ENCODE data around the gene SLC25A21. TPM values are rescaled to one million over a fixed set of nuclear protein-coding genes. Genes with fewer than 3 reads are reported as not detected.

Gene SLC25A21
- total and polyA plus RNA-seq, 2 experiments from 2014 or later = 10.6 to 12.1 TPM

DNA sequence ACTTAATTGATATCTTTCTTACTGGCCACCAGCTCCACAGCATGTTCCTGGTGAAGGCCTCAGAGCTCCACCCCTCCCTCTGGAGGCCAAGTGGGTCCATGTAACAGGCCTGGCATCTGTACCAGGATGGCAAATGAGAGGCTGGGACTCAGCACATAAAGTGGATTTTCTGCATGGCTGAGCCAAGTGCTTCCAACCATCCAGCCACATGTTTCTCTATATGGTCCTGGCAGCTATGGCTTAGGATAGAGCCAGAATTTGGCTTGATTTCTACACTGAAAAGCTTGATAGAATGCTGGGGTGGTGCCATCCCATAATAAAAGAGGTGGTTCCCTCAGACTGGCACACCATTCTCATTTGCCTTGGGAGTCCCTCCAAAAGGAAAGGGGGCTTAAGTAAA lies 416.6 kb downstream of the SLC25A21 start:
- Mint-ChIP-seq H3K4me1 (peaks cover 9% of the 10 kb centered on the region), H3K27me3 (ENCODE audit: insufficient read depth, low read depth, poor library complexity) (no peaks in the 10 kb centered on the region)
- no peaks in the 10 kb centered on the region for H3K79me2 ChIP-seq (replicated peaks; ENCODE audit: insufficient read depth)

DNA sequence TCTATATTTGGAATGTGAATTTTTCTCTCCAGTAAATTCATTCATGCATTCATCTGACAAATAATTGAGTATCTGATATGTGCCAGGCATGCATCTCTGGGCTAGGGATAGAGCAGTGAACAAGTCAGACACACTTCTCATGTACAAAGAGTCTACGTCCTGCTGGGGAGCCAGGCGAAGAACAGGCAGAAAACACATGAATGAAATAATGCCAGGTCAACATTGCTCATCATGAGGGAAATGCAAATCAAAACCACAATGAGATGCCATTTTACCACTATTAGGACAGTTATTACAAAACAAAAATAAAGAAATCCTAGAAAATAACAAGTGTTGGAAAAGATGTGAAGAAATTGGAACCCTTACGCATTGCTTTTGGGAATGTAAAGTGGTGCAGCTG lies 420.5 kb downstream of the SLC25A21 start:
- Histone ChIP-seq H3K4me2 (no peak overlapping the region), H2AFZ (no peak overlapping the region), H3K27me3 (ENCODE audit: insufficient read depth) (no peaks in the 10 kb centered on the region), H3K36me3 (ENCODE audit: insufficient read depth) (no peaks in the 10 kb centered on the region), H3F3A (replicated peaks; ENCODE audit: low read depth) (no peaks in the 10 kb centered on the region), H3K4me3 (no peak overlapping the region), H3K9me2 (ENCODE audit: insufficient read depth) (no peaks in the 10 kb centered on the region), H3K79me2 (replicated peaks; ENCODE audit: insufficient read depth) (no peaks in the 10 kb centered on the region), H3K4me1 (ENCODE audit: insufficient read depth) (0 out of 2 replicates have a peak, but pooled peaks cover 8% of the 10 kb centered on the region), H3K27ac (ENCODE audit: low read depth) (no peak overlapping the region), H4K20me1 (replicated peaks; ENCODE audit: insufficient read depth) (no peaks in the 10 kb centered on the region)
- Mint-ChIP-seq H3K4me3 (no peak overlapping the region), H3K4me1 (no peaks in the 10 kb centered on the region), H3K27ac (no peak overlapping the region), H3K27me3 (ENCODE audit: insufficient read depth, low read depth, poor library complexity) (no peaks in the 10 kb centered on the region), H3K9me3 (peaks cover 11% of the 10 kb centered on the region), H3K36me3 (ENCODE audit: low read depth) (peaks cover 6% of the 10 kb centered on the region; the same call in 2 of the 3 replicates)
- ATAC-seq = no peak
- no peak for DNase-seq (ENCODE audit: low spot score)
- TF ChIP-seq JUNB (IDR thresholded peaks at IDR 0.05; ENCODE audit: unreplicated experiment) (no peak), ZNF114 (CRISPR knock-in tag; IDR thresholded peaks at IDR 0.05) (no peak), STAT1 (IDR thresholded peaks at IDR 0.05; ENCODE audit: unreplicated experiment) (no peak), ZNF462 (CRISPR knock-in tag; IDR thresholded peaks at IDR 0.05) (no peak), POLR2AphosphoS5 (IDR thresholded peaks at IDR 0.05; ENCODE audit: low read depth) (no peak), EZH2phosphoT487 (IDR thresholded peaks at IDR 0.05; ENCODE audit: unreplicated experiment) (no peak)
- TF ChIP-seq, protein P1, sequence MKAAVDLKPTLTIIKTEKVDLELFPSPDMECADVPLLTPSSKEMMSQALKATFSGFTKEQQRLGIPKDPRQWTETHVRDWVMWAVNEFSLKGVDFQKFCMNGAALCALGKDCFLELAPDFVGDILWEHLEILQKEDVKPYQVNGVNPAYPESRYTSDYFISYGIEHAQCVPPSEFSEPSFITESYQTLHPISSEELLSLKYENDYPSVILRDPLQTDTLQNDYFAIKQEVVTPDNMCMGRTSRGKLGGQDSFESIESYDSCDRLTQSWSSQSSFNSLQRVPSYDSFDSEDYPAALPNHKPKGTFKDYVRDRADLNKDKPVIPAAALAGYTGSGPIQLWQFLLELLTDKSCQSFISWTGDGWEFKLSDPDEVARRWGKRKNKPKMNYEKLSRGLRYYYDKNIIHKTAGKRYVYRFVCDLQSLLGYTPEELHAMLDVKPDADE (IDR thresholded peaks at IDR 0.05) = no peak

More for the DNA sequence above, 416.6 kb downstream of the SLC25A21 start:
- no peak overlapping the region for H3K4me3 ChIP-seq
- H2AFZ ChIP-seq = no peak overlapping the region
- no peaks in the 10 kb centered on the region for H4K20me1 ChIP-seq (replicated peaks; ENCODE audit: insufficient read depth)
- peaks cover 11% of the 10 kb centered on the region for H3K9me3 Mint-ChIP-seq
- no peak overlapping the region for H3K4me2 ChIP-seq
- peaks cover 10% of the 10 kb centered on the region; the same call in 1 of the 2 replicates for H3K4me1 ChIP-seq (ENCODE audit: insufficient read depth)
- no peaks in the 10 kb centered on the region for H3F3A ChIP-seq (replicated peaks; ENCODE audit: low read depth)
- no peaks in the 10 kb centered on the region for H3K9me2 ChIP-seq (ENCODE audit: insufficient read depth)
- H3K36me3 ChIP-seq (ENCODE audit: insufficient read depth) = no peaks in the 10 kb centered on the region
- no peaks in the 10 kb centered on the region for H3K27me3 ChIP-seq (ENCODE audit: insufficient read depth)
- peaks cover 6% of the 10 kb centered on the region; the same call in 2 of the 3 replicates for H3K36me3 Mint-ChIP-seq (ENCODE audit: low read depth)
- no peak overlapping the region for H3K27ac Mint-ChIP-seq
- TF ChIP-seq POLR2AphosphoS5 (IDR thresholded peaks at IDR 0.05; ENCODE audit: low read depth) (no peak), ZNF114 (CRISPR knock-in tag; IDR thresholded peaks at IDR 0.05) (no peak), CREB1 (CRISPR knock-in tag; IDR thresholded peaks at IDR 0.05; ENCODE audit: low read depth) (no peak), EZH2phosphoT487 (IDR thresholded peaks at IDR 0.05; ENCODE audit: unreplicated experiment) (no peak), NANOG (IDR thresholded peaks at IDR 0.05; ENCODE audit: borderline replicate concordance) (no peak), STAT1 (IDR thresholded peaks at IDR 0.05; ENCODE audit: unreplicated experiment) (no peak)
- TF ChIP-seq, protein P2, sequence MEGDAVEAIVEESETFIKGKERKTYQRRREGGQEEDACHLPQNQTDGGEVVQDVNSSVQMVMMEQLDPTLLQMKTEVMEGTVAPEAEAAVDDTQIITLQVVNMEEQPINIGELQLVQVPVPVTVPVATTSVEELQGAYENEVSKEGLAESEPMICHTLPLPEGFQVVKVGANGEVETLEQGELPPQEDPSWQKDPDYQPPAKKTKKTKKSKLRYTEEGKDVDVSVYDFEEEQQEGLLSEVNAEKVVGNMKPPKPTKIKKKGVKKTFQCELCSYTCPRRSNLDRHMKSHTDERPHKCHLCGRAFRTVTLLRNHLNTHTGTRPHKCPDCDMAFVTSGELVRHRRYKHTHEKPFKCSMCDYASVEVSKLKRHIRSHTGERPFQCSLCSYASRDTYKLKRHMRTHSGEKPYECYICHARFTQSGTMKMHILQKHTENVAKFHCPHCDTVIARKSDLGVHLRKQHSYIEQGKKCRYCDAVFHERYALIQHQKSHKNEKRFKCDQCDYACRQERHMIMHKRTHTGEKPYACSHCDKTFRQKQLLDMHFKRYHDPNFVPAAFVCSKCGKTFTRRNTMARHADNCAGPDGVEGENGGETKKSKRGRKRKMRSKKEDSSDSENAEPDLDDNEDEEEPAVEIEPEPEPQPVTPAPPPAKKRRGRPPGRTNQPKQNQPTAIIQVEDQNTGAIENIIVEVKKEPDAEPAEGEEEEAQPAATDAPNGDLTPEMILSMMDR (conservative IDR thresholded peaks at IDR 0.05; ENCODE audit: low read depth in 2 of 2) = no peak
- TF ChIP-seq, protein P1 (IDR thresholded peaks at IDR 0.05) = no peak
- ATAC-seq (no peak), DNase-seq (ENCODE audit: low spot score) (no peak)
- H3K27ac ChIP-seq (ENCODE audit: low read depth) = no peak overlapping the region
- H3K4me3 Mint-ChIP-seq = no peak overlapping the region

Data from GM23338 (cell line).